H9 (cell line): ENCODE measurements around the gene AP3D1. TPM values are rescaled to one million over a fixed set of nuclear protein-coding genes. Genes with fewer than 3 reads are reported as not detected.

ENCODE experiments used
- DNase-seq: peaks from one replicate; pipeline ENCODE4 v3.0.0-alpha.2; 2017
- H2AFZ ChIP-seq: one replicate; pipeline ENCODE4 v1.6.1; 2013; ENCODE audit warnings: mild to moderate bottlenecking, low read length, control low read depth, moderate library complexity
- H2AK5ac ChIP-seq: 2 replicates; pipeline ENCODE4 v1.6.1; 2013; ENCODE audit warnings: low read length, control low read depth, mixed read lengths; ENCODE audit not compliant: insufficient read length
- H2BK120ac ChIP-seq: one replicate; pipeline ENCODE4 v1.6.1; 2013; ENCODE audit warnings: low read depth, mild to moderate bottlenecking, low read length, control low read depth, inconsistent platforms; ENCODE audit not compliant: poor library complexity, severe bottlenecking
- H2BK12ac ChIP-seq: 2 replicates; pipeline ENCODE4 v1.6.1; 2013; ENCODE audit warnings: low read length, control low read depth, mixed read lengths, low read depth; ENCODE audit not compliant: insufficient read length
- H2BK15ac ChIP-seq: 2 replicates; pipeline ENCODE4 v1.6.1; 2013; ENCODE audit warnings: low read depth, low read length, control low read depth
- H2BK20ac ChIP-seq: one replicate; pipeline ENCODE4 v1.6.1; 2013; ENCODE audit warnings: low read depth, mild to moderate bottlenecking, low read length, control low read depth, inconsistent platforms; ENCODE audit not compliant: poor library complexity, severe bottlenecking
- H2BK5ac ChIP-seq: 2 replicates; pipeline ENCODE4 v1.6.1; 2013; ENCODE audit warnings: low read length, control low read depth, mixed read lengths; ENCODE audit not compliant: insufficient read length
- H3K14ac ChIP-seq: 2 replicates; pipeline ENCODE4 v1.6.1; 2013; ENCODE audit warnings: low read length, control low read depth; ENCODE audit not compliant: insufficient read depth
- H3K18ac ChIP-seq: 2 replicates; pipeline ENCODE4 v1.6.1; 2013; ENCODE audit warnings: low read depth, mild to moderate bottlenecking, mixed read lengths, low read length, control low read depth; ENCODE audit not compliant: insufficient read length
- H3K23ac ChIP-seq: 2 replicates; pipeline ENCODE4 v1.6.1; 2013; ENCODE audit warnings: low read length, control low read depth, mixed read lengths, low read depth; ENCODE audit not compliant: insufficient read length
- H3K23me2 ChIP-seq: 2 replicates; pipeline ENCODE4 v1.6.1; 2013; ENCODE audit warnings: low read depth, mild to moderate bottlenecking, mixed read lengths, low read length, control low read depth; ENCODE audit not compliant: insufficient read length, poor library complexity, severe bottlenecking
- H3K27ac ChIP-seq: 2 replicates; pipeline ENCODE4 v1.5.1; 2013; ENCODE audit warnings: low read length, control low read depth, mixed read lengths, low read depth; ENCODE audit not compliant: insufficient read length
- H3K27me3 ChIP-seq: 2 replicates; pipeline ENCODE4 v1.6.1; 2013; ENCODE audit warnings: low read length, control low read depth, inconsistent platforms; ENCODE audit not compliant: insufficient read depth
- H3K4ac ChIP-seq: 2 replicates; pipeline ENCODE4 v1.6.1; 2013; ENCODE audit warnings: low read depth, mild to moderate bottlenecking, control low read depth, inconsistent platforms, low read length, moderate library complexity
- H3K4me1 ChIP-seq: 2 replicates; pipeline ENCODE4 v1.6.1; 2013; ENCODE audit warnings: low read length, control low read depth, inconsistent platforms; ENCODE audit not compliant: insufficient read depth
- H3K4me2 ChIP-seq: 2 replicates; pipeline ENCODE4 v1.6.1; 2013; ENCODE audit warnings: low read length, control low read depth, mixed read lengths; ENCODE audit not compliant: insufficient read length, insufficient read depth
- H3K56ac ChIP-seq: 2 replicates; pipeline ENCODE4 v1.6.1; 2013; ENCODE audit warnings: low read depth, mild to moderate bottlenecking, mixed read lengths, low read length, control low read depth; ENCODE audit not compliant: insufficient read length
- H3K79me1 ChIP-seq: 2 replicates; pipeline ENCODE4 v1.6.1; 2013; ENCODE audit warnings: low read depth, mild to moderate bottlenecking, moderate library complexity, low read length, control low read depth, inconsistent platforms; ENCODE audit not compliant: insufficient read depth, poor library complexity, severe bottlenecking
- H3K79me2 ChIP-seq: 2 replicates; pipeline ENCODE4 v1.6.1; 2013; ENCODE audit warnings: low read length, control low read depth, inconsistent platforms; ENCODE audit not compliant: insufficient read depth
- H3K9ac ChIP-seq: 2 replicates; pipeline ENCODE4 v1.6.1; 2013; ENCODE audit warnings: low read length, control low read depth, mixed read lengths; ENCODE audit not compliant: insufficient read length; ENCODE audit errors: extremely low read depth
- H3K9me3 ChIP-seq: one replicate; pipeline ENCODE4 v1.6.1; 2013; ENCODE audit warnings: low read depth, low read length, inconsistent platforms; ENCODE audit not compliant: control insufficient read depth
- H3T11ph ChIP-seq: one replicate; pipeline ENCODE4 v1.6.1; 2013; ENCODE audit warnings: mild to moderate bottlenecking, low read length, control low read depth, inconsistent platforms
- H4K20me1 ChIP-seq: one replicate; pipeline ENCODE4 v1.6.1; 2013; ENCODE audit not compliant: control insufficient read depth, insufficient read length, insufficient read depth
- H4K5ac ChIP-seq: 2 replicates; pipeline ENCODE4 v1.6.1; 2013; ENCODE audit warnings: low read depth, mild to moderate bottlenecking, mixed read lengths, low read length, control low read depth; ENCODE audit not compliant: insufficient read length
- H4K8ac ChIP-seq: replicated peaks from 2 replicates; pipeline ENCODE4 v1.6.1; 2013; ENCODE audit warnings: low read length, control low read depth, mixed read lengths, low read depth; ENCODE audit not compliant: insufficient read length
- H4K91ac ChIP-seq: 2 replicates; pipeline ENCODE4 v1.6.1; 2013; ENCODE audit warnings: low read depth, mild to moderate bottlenecking, moderate library complexity, mixed read lengths, low read length, control low read depth; ENCODE audit not compliant: insufficient read length
- H3K27ac Mint-ChIP-seq, 3 experiments: 2 replicates in 2 of 3; 3 replicates in 1 of 3; pipeline ENCODE4 v1.8.0; 2020 to 2021; ENCODE audit warnings: mixed read lengths in 3 of 3, mild to moderate bottlenecking in 1 of 3, moderate library complexity in 1 of 3
- H3K27me3 Mint-ChIP-seq: 2 replicates; pipeline ENCODE4 v1.8.0; 2021; ENCODE audit warnings: low read depth, mild to moderate bottlenecking, moderate library complexity, mixed read lengths
- H3K36me3 Mint-ChIP-seq, 3 experiments: 2 replicates in 2 of 3; 3 replicates in 1 of 3; pipeline ENCODE4 v1.8.0; 2020 to 2021; ENCODE audit warnings: low read depth in 3 of 3, mixed read lengths in 3 of 3; ENCODE audit not compliant: insufficient read depth in 1 of 3
- H3K4me1 Mint-ChIP-seq, 2 experiments: 2 replicates each; pipeline ENCODE4 v1.8.0; 2020; ENCODE audit warnings: mixed read lengths in 2 of 2
- H3K4me3 Mint-ChIP-seq, 2 experiments: 2 replicates in 1 of 2; 3 replicates in 1 of 2; pipeline ENCODE4 v1.8.0; 2020 to 2021; ENCODE audit warnings: mild to moderate bottlenecking in 2 of 2, mixed read lengths in 2 of 2, moderate library complexity in 1 of 2
- H3K9me3 Mint-ChIP-seq, 2 experiments: 2 replicates in 1 of 2; 3 replicates in 1 of 2; pipeline ENCODE4 v1.8.0; 2020; ENCODE audit warnings: mild to moderate bottlenecking in 2 of 2, mixed read lengths in 2 of 2, moderate library complexity in 1 of 2
- CTCF ChIP-seq: fragments of 200-600 bp; sonication (generic); conservative IDR thresholded peaks from 3 replicates; pipeline ENCODE4 v1.8.0; 2021; ENCODE audit warnings: antibody characterized with exemption, mild to moderate bottlenecking
- WGBS: extraction: QIAGEN DNeasy Blood & Tissue Kit; methylation state at CpG from one replicate; pipeline ENCODE4 v1.1.7; 2013; ENCODE audit warnings: missing lambda C conversion rate, low lambda C conversion rate, mixed read lengths; ENCODE audit not compliant: insufficient read length; ENCODE audit errors: extremely low coverage; 5-methylcytosine and 5-hydroxymethylcytosine counted together
- total RNA-seq: library from RNA; stranded (reverse); gene quantifications from 2 replicates; pipeline ENCODE4 v1.2.1, GENCODE V29; 2021

AP3D1 gene
- total RNA-seq, 1 experiment from 2014 or later = 142 TPM

- no peak overlapping the region for H2AK5ac ChIP-seq
- no peak overlapping the region for H3K4ac ChIP-seq
- no peaks in the 10 kb centered on the region for H3K79me1 ChIP-seq
- H3K79me2 ChIP-seq = no peaks in the 10 kb centered on the region
- H3T11ph ChIP-seq = no peak overlapping the region
- no peak overlapping the region for H2BK5ac ChIP-seq
- H3K27me3 ChIP-seq = no peaks in the 10 kb centered on the region
- no peaks in the 10 kb centered on the region for H3K9me3 Mint-ChIP-seq
- no peaks in the 10 kb centered on the region for H4K20me1 ChIP-seq
- no peak for DNase-seq
- no peaks in the 10 kb centered on the region for H3K27me3 Mint-ChIP-seq
- H3K4me3 Mint-ChIP-seq = no peak overlapping the region
- no peak overlapping the region for H4K5ac ChIP-seq
- H3K4me1 Mint-ChIP-seq = no peaks in the 10 kb centered on the region
- H4K8ac ChIP-seq = no peak overlapping the region
- no peaks in the 10 kb centered on the region for H3K9me3 ChIP-seq
- no peak overlapping the region for H2AFZ ChIP-seq
- H3K4me1 ChIP-seq = no peaks in the 10 kb centered on the region
- no CpG with 5 or more reads among the region's 32 CpGs for WGBS
- no peak overlapping the region for H4K91ac ChIP-seq
- no peak overlapping the region for H3K9ac ChIP-seq
- no peak for TF ChIP-seq CTCF
- H3K4me2 ChIP-seq = no peak overlapping the region
- H3K56ac ChIP-seq = no peak overlapping the region
- no peak overlapping the region for H3K27ac ChIP-seq
- no peak overlapping the region for H2BK15ac ChIP-seq
- peaks cover 4 to 26% (median 19%) of the 10 kb centered on the region in 3 experiments for H3K36me3 Mint-ChIP-seq
- no peak overlapping the region for H3K23ac ChIP-seq
- no peak overlapping the region; a peak in 1 of 7 replicates for H3K27ac Mint-ChIP-seq
- no peak overlapping the region for H2BK20ac ChIP-seq
- H3K14ac ChIP-seq = no peak overlapping the region
- no peak overlapping the region for H3K18ac ChIP-seq
- no peaks in the 10 kb centered on the region for H3K23me2 ChIP-seq
- no peak overlapping the region for H2BK120ac ChIP-seq
- H2BK12ac ChIP-seq = no peak overlapping the region
Measured at GRCh38 chr19:2076526-2076944, 74.8 kb downstream of the AP3D1 start.
